ENCODE measurements around the gene MRPL55. TPM values are rescaled to one million over a fixed set of nuclear protein-coding genes. Genes with fewer than 3 reads are reported as not detected.
A peak's percentile ranks its signal among the peaks of the same experiment; 100 is the strongest.

MRPL55 gene
- total and polyA plus RNA-seq, 2 of the 13 experiments (the other 11 are each of a cell fraction or from before 2014, with no cell fraction given), result 58.6 to 92.9 TPM

- TF ChIP-seq ZNF280D (CRISPR knock-in tag; IDR thresholded peaks at IDR 0.05), result no peak
- TF ChIP-seq ZKSCAN8 (CRISPR knock-in tag; IDR thresholded peaks at IDR 0.05; ENCODE audit: borderline replicate concordance), result no peak
- no peak for TF ChIP-seq ZBTB8A (CRISPR knock-in tag; IDR thresholded peaks at IDR 0.05; ENCODE audit: borderline replicate concordance, low read depth)
- no peak for TF ChIP-seq ZBTB21 (CRISPR knock-in tag; IDR thresholded peaks at IDR 0.05)
- 0 out of 2 replicates have a peak, but pooled peaks have one; percentile 29 for TF ChIP-seq ZNF772 (CRISPR knock-in tag; IDR thresholded peaks at IDR 0.05)
- TF ChIP-seq ZNF331 (CRISPR knock-in tag; IDR thresholded peaks at IDR 0.05), result no peak
- no peak for TF ChIP-seq TRIM22 (IDR thresholded peaks at IDR 0.05)
- TF ChIP-seq ATF6 (CRISPR knock-in tag; conservative IDR thresholded peaks at IDR 0.05), result no peak
- no peak for TF ChIP-seq ZNF207 (IDR thresholded peaks at IDR 0.05; ENCODE audit: borderline replicate concordance)
- TF ChIP-seq SPEN (CRISPR knock-in tag; IDR thresholded peaks at IDR 0.05; ENCODE audit: low read depth), result peak; percentile 65
- no peak for TF ChIP-seq HNRNPH1 (optimal IDR thresholded peaks at IDR 0.05; ENCODE audit: low read depth, low read length)
- no peak for TF ChIP-seq TRAFD1 (CRISPR knock-in tag; IDR thresholded peaks at IDR 0.05; ENCODE audit: borderline replicate concordance)
- peak; percentile 78; the same call in 1 of the 2 replicates for TF ChIP-seq ZNF274 (CRISPR knock-in tag; IDR thresholded peaks at IDR 0.05)
- no peak for TF ChIP-seq E2F2 (CRISPR knock-in tag; IDR thresholded peaks at IDR 0.05; ENCODE audit: borderline replicate concordance)
- TF ChIP-seq ELF4 (CRISPR knock-in tag; IDR thresholded peaks at IDR 0.05; ENCODE audit: borderline replicate concordance), result no peak
- no peak for TF ChIP-seq KLF16 (CRISPR knock-in tag; IDR thresholded peaks at IDR 0.05)
- 0 out of 2 replicates have a peak, but pooled peaks have one; percentile 31 for TF ChIP-seq ZNF276 (CRISPR knock-in tag; IDR thresholded peaks at IDR 0.05; ENCODE audit: low read depth)
Observed at GRCh38 chr1:228082214-228082917, 26.7 kb downstream of the MRPL55 start, which contains the start of gene ARF1 (continued).

Measured in HepG2 (cell line).